Stomach (tissue), 9 donors: ENCODE data around the gene CCDC186. TPM values are rescaled to one million over a fixed set of nuclear protein-coding genes. Genes with fewer than 3 reads are reported as not detected.

Experiments
- DNase-seq, 2 donors: peaks; one replicate each; pipeline versions ENCODE4 v3.0.0 to v3.0.0-alpha.2; 2013 to 2019
- H3K27ac ChIP-seq, 5 donors: fragments of 200-600 bp in 4 of 5; sonication (generic) in 4 of 5; one replicate each; pipeline ENCODE4 v1.5.1; 2013 to 2019; ENCODE audit warnings: mild to moderate bottlenecking in 1 of 5, moderate library complexity in 1 of 5
- H3K27me3 ChIP-seq, 3 donors: fragments of 200-600 bp; sonication (generic); one replicate each; pipeline ENCODE4 v1.5.1; 2017 to 2019; ENCODE audit warnings: mixed run types in 1 of 3
- H3K36me3 ChIP-seq, 4 donors: fragments of 200-600 bp; sonication (generic); 1 replicate in 3 of 4; 2 replicates in 1 of 4; pipeline ENCODE4 v1.5.1; 2016 to 2019
- H3K4me1 ChIP-seq, 4 donors: fragments of 200-600 bp; sonication (generic); one replicate each; pipeline ENCODE4 v1.5.1; 2016 to 2019
- H3K4me3 ChIP-seq, 4 donors: fragments of 200-600 bp; sonication (generic) in 3 of 4; one replicate each; pipeline ENCODE4 v1.5.1; 2016 to 2019; ENCODE audit warnings: mild to moderate bottlenecking in 1 of 4
- H3K9me3 ChIP-seq, 4 donors: fragments of 200-600 bp; sonication (generic); one replicate each; pipeline ENCODE4 v1.5.1; 2016 to 2019
- CTCF ChIP-seq, 7 experiments: fragments of 450-650 bp in 4 of 7; fragments of 200-600 bp in 3 of 7; sonication (generic) in 3 of 7; IDR thresholded peaks; one replicate each; pipeline ENCODE4 v1.5.1; 2016 to 2019; ENCODE audit warnings: antibody characterized with exemption in 7 of 7, control low read depth in 2 of 7, mild to moderate bottlenecking in 1 of 7
- EP300 ChIP-seq: sonication (generic); formaldehyde crosslinking; IDR thresholded peaks from one replicate; pipeline ENCODE4 v1.6.1; 2017; ENCODE audit warnings: antibody characterized with exemption
- POLR2A ChIP-seq, 4 donors: fragments of 450-650 bp; IDR thresholded peaks; one replicate each; pipeline ENCODE4 v1.6.1; 2016; ENCODE audit warnings: antibody characterized with exemption in 4 of 4, control low read depth in 2 of 4, mild to moderate bottlenecking in 1 of 4, moderate library complexity in 1 of 4
- POLR2AphosphoS5 ChIP-seq, 3 donors: sonication (generic); formaldehyde crosslinking; IDR thresholded peaks; one replicate each; pipeline ENCODE4 v1.6.1; 2016; ENCODE audit warnings: antibody characterized with exemption in 3 of 3
- WGBS, 5 donors: extraction: QIAGEN DNeasy Blood & Tissue Kit in 3 of 5; methylation state at CpG; one replicate each; pipeline versions ENCODE4 v1.1.5 to v1.1.7; 2013 to 2018; 5-methylcytosine and 5-hydroxymethylcytosine counted together
- intact Hi-C: fragments of 100-400 bp; cut with DNase I; formaldehyde crosslinking; loops from one replicate; pipeline ENCODE4 v1.15.1; 2023; ENCODE audit warnings: low total_unique reads
- polyA plus RNA-seq, 3 donors: library from polyadenylated mRNA; stranded (reverse); fragments of 200-250 nt; gene quantifications; one replicate each; pipeline ENCODE4 v1.2.3, GENCODE V29; 2013
- total RNA-seq, 5 donors: library from RNA; depleted of rRNA; stranded (reverse); fragments of >200 nt; gene quantifications; one replicate each; pipeline versions ENCODE4 v1.1.0 to v1.2.3, GENCODE V29; 2014 to 2016
- donor health status: healthy with polysubstance abuse.
- donor health status: Bipolar disorder and iron deficiency.
- donor health status: healthy.

The CCDC186 gene
- total and polyA plus RNA-seq, 8 donors: 4.7 to 74.5 (median 22.1) TPM

GRCh38 chr10:114083040-114083439, 91.0 kb downstream of the CCDC186 start:
- Histone ChIP-seq H3K4me1 (peaks cover 0 to 15% (median 11%) of the 10 kb centered on the region in 4 donors), H3K36me3 (no peaks in the 10 kb centered on the region), H3K4me3 (peak overlapping the region in 3 of 4 donors; percentile 23 to 32 (median 27)), H3K9me3 (no peaks in the 10 kb centered on the region), H3K27me3 (no peaks in the 10 kb centered on the region), H3K27ac (peak overlapping the region; percentile 75 to 87 (median 78))
- 28 to 67% (median 47%) methylated on average over 5 of the region's 5 CpGs for WGBS, 5 donors
- peak; percentile 16 to 72 for DNase-seq
- intact Hi-C loops: no loop called here
- TF ChIP-seq POLR2AphosphoS5 (IDR thresholded peaks at IDR 0.05): peak in 2 of 3 donors; percentile 63 to 70
- peak in 1 of 4 donors; percentile 59 for TF ChIP-seq POLR2A (IDR thresholded peaks at IDR 0.05)
- no peak for TF ChIP-seq CTCF (IDR thresholded peaks at IDR 0.05)
- TF ChIP-seq EP300: no peak

GRCh38 chr10:114081911-114082583, 92.0 kb downstream of the CCDC186 start:
- H3K27me3 ChIP-seq: no peaks in the 10 kb centered on the region
- H3K4me1 ChIP-seq: peaks cover 0 to 15% (median 11%) of the 10 kb centered on the region in 4 donors
- peak overlapping the region; percentile 75 to 87 (median 78) for H3K27ac ChIP-seq
- intact Hi-C loops: no loop called here
- H3K4me3 ChIP-seq: peak overlapping the region in 3 of 4 donors; percentile 23 to 32 (median 27)
- H3K9me3 ChIP-seq: no peaks in the 10 kb centered on the region
- 26 to 74% (median 46%) methylated on average over 8 of the region's 8 CpGs for WGBS, 5 donors
- no peaks in the 10 kb centered on the region for H3K36me3 ChIP-seq
- TF ChIP-seq POLR2A (IDR thresholded peaks at IDR 0.05): no peak
- no peak for TF ChIP-seq EP300
- no peak for TF ChIP-seq CTCF (IDR thresholded peaks at IDR 0.05)
- no peak for TF ChIP-seq POLR2AphosphoS5 (IDR thresholded peaks at IDR 0.05)
- peak in 1 of 2 donors; percentile 26 for DNase-seq

GRCh38 chr10:114079421-114079820, 94.6 kb downstream of the CCDC186 start:
- no peak for DNase-seq
- no peak overlapping the region for H3K4me3 ChIP-seq
- no peaks in the 10 kb centered on the region for H3K27me3 ChIP-seq
- H3K9me3 ChIP-seq: no peaks in the 10 kb centered on the region
- no peaks in the 10 kb centered on the region for H3K36me3 ChIP-seq
- no peak overlapping the region for H3K27ac ChIP-seq
- peaks cover 0 to 15% (median 11%) of the 10 kb centered on the region in 4 donors for H3K4me1 ChIP-seq
- intact Hi-C loops: no loop called here
- WGBS, 5 donors: 83 to 94% (median 87%) methylated on average over 5 of the region's 5 CpGs
- no peak for TF ChIP-seq EP300
- no peak for TF ChIP-seq CTCF (IDR thresholded peaks at IDR 0.05)
- TF ChIP-seq POLR2AphosphoS5 (IDR thresholded peaks at IDR 0.05): no peak
- TF ChIP-seq POLR2A (IDR thresholded peaks at IDR 0.05): no peak

- WGBS, 5 donors: 67 to 70% (median 68%) methylated on average over 6 of the region's 6 CpGs
- no peak overlapping the region for H3K27ac ChIP-seq
- intact Hi-C loops: no loop called here
- H3K27me3 ChIP-seq: no peaks in the 10 kb centered on the region
- no peaks in the 10 kb centered on the region for H3K36me3 ChIP-seq
- DNase-seq: no peak
- no peak overlapping the region for H3K4me3 ChIP-seq
- no peaks in the 10 kb centered on the region for H3K9me3 ChIP-seq
- TF ChIP-seq POLR2A (IDR thresholded peaks at IDR 0.05): no peak
- no peak for TF ChIP-seq EP300
- no peak for TF ChIP-seq CTCF (IDR thresholded peaks at IDR 0.05)
- TF ChIP-seq POLR2AphosphoS5 (IDR thresholded peaks at IDR 0.05): no peak
- peaks cover 0 to 14% (median 10%) of the 10 kb centered on the region in 4 donors for H3K4me1 ChIP-seq
Observed at GRCh38 chr10:114078346-114078745, 95.7 kb downstream of the CCDC186 start.
